ACHN (cell line): ENCODE data around the gene MED1.
"Not testable (repeated sequence)": the region's sequence is repeated elsewhere in the genome, so short reads cannot be mapped to it uniquely, and the experiment has no call there.

Experiments
- DNase-seq: peaks from one replicate; pipeline ENCODE4 v3.0.0-alpha.2; 2015
- in situ Hi-C: cut with HindIII; loops from 2 replicates; pipeline ENCODE4 v1.10.0; 2017; ENCODE audit warnings: low sequenced_read_pairs, low pct_ligation_motif_present, low pct_unique_long_range_greater_than_20kb

MED1 gene

GRCh38 chr17:39450847-39451581, at the start of gene MED1:
Gene MED1, minus strand, starts transcription at chr17:39451263. Its CDS starts 201 bp downstream, at chr17:39451062.
- in situ Hi-C loops = no loop called here
- DNase-seq = peak; percentile 99

DNA sequence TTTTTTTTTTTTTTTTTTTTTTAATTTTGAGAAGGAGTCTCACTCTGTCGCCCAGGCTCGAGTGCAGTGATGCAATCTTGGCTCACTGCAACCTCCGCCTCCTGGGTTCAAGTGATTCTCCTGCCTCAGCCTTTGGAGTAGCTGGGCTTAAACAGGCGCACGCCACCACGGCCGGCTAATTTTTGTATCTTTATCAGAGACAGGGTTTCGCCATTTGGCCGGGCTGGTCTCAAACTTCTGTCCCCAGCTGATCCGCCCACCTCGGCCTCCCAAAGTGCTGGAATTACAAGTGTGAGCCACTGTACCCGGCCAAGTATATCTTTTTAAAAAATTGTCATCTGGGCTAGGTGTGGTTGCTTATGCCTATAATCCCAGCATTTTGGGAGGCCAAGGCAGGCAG, 45.9 kb upstream of the MED1 start:
- in situ Hi-C loops, DNase-seq: not testable (repeated sequence)

- in situ Hi-C loops = no loop called here
- no peak for DNase-seq
These were observed 36.9 kb upstream of the MED1 start for GRCh38 chr17:39487946-39488345.

- in situ Hi-C loops, DNase-seq: not testable (repeated sequence)
These were observed 36.4 kb upstream of the MED1 start for GRCh38 chr17:39487490-39487889.

DNA sequence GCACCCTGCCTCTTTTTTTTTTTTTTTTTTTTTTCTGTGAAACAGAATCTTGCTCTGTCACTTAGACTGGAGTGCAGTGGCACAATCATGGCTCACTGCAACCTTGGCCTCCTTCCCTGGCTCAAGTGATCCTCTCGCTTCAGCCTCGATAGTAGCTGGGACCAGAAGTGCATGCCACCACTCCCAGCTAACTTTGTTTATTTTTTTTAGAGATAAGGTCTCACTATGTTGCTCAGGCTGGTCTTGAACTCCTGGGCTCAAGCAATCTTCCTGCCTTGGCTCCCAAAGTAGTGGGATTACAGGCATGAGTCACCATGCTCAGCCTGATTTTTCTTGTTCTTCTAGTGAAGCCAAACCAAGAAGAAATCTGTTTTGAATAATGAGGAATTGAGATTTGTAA, 35.2 kb upstream of the MED1 start:
- DNase-seq = no peak
- in situ Hi-C loops = no loop called here

DNA sequence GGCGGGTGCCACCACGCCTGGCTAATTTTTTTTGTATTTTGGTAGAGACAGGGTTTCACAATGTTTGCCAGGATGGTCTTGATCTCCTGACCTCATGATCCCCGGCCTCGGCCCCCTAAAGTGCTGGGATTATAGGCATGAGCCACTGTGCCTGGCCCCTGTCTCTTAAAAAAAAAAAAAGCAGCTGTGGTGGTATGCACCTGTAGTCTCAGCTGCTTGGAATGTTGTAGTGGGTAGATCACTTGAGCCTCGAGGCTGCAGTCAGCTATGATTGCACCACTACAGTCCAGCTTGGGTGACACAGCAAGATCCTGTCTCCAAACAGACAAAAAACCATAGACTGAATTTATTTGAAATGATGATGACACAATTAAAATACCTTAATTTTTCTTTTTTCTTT, 34.5 kb upstream of the MED1 start:
- in situ Hi-C loops = no loop called here
- DNase-seq = peak; percentile 87

- in situ Hi-C loops = no loop called here
- no peak for DNase-seq
These were observed 33.1 kb upstream of the MED1 start for GRCh38 chr17:39484178-39484577.

- in situ Hi-C loops = no loop called here
- no peak for DNase-seq
These were observed 32.4 kb upstream of the MED1 start for GRCh38 chr17:39483506-39483905.

DNA sequence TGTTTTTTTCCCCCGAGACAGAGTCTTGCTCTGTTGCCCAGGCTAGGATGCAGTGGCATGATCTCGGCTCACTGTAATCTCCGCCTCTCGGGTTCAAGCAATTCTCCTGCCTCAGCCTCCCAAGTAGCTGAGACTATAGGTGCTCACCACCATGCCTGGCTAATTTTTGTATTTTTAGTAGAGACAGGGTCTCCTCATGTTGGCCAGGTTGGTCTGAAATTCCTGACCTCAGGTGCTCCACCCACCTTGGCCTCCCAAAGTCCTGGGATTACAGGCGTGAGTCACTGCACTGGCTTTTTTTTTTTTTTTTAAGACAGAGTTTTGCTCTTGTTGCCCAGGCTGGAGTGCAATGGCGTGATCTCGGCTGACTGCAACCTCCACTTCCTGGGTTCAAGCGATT, 28.6 kb upstream of the MED1 start:
- in situ Hi-C loops = not testable (repeated sequence)

GRCh38 chr17:39473310-39473709, 22.2 kb upstream of the MED1 start:
- DNase-seq = no peak
- in situ Hi-C loops = no loop called here

More for the DNA sequence above, 28.6 kb upstream of the MED1 start:
- DNase-seq = not testable (repeated sequence)

DNA sequence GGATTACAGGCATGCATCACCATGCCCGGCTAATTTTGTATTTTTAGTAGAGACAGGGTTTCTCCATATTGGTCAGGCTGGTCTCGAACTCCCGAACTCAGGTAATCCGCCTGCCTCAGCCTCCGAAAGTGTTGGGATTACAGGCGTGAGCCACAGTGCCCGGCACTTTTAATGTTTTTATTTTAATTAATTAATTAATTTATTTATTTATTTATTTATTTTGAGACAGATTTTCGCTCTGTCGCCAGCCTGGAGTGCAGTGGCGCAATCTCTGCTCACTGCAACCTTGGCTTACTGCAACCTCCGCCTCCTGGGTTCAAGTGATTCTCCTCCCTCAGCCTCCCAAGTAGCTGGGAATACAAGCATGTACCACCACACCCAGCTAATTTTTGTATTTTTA, 17.5 kb upstream of the MED1 start:
- in situ Hi-C loops, DNase-seq: not testable (repeated sequence)

DNA sequence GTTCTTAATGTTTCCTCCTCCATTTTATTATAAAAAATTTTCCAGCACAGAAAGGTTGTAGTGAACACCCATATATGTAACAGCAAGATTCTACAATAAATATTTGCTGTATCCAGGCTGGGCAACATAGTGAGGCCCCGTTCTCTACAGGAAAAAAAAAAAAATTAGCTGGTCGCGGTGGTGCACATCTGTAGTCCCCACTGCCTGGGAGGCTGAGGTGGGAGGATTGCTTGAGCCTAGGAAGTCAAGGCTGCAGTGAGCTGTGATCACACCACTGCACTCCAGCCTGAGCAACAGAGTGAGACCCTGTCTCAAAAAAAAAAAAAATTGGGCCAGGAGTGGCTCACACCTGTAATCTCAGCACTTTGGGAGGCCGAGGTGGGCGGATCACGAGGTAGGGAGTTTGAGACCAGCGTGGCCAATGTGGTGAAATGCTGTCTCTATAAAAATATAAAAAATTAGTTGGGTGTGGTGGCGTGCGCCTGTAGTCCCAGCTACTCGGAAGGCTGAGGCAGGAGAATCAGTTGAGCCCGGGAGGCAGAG, 13.6 kb upstream of the MED1 start:
- in situ Hi-C loops, DNase-seq: not testable (repeated sequence)

GRCh38 chr17:39462631-39463375, 11.7 kb upstream of the MED1 start:
- in situ Hi-C loops = no loop called here
- DNase-seq = no peak

GRCh38 chr17:39461926-39462569, 11.0 kb upstream of the MED1 start:
- DNase-seq = no peak
- in situ Hi-C loops = no loop called here

- peak; percentile 100 for DNase-seq
- in situ Hi-C loops = no loop called here
These were observed 10.3 kb upstream of the MED1 start, which contains the start of gene CDK12 for GRCh38 chr17:39461113-39461925. Gene CDK12, plus strand, starts transcription at chr17:39461486. Its CDS starts 586 bp downstream, at chr17:39462072.

GRCh38 chr17:39455919-39456318, 4.9 kb upstream of the MED1 start:
- in situ Hi-C loops = no loop called here
- no peak for DNase-seq

GRCh38 chr17:39450051-39450450, 1.0 kb downstream of the MED1 start:
- in situ Hi-C loops = no loop called here
- no peak for DNase-seq

DNA sequence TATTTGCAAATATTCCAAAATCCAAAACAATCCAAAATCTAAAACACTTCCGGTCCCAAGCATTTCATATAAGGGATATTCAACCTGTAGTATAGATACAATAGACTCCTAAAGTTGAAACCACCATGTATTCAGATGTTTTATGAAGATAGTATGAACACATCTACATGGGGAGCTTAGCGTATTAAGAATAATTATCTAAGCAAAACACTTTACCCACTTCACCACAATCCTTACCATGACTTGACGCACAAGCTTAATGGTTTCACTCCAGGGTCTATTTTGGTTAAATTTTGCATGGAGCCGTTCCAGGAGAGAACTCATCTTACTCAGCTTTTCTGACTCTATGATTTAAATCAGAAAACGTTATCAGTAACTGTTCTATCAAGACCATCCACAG, 3.5 kb downstream of the MED1 start:
- in situ Hi-C loops = no loop called here
- DNase-seq = no peak
